Fibroblast of skin of abdomen (primary cell): ENCODE results near the gene KRT4. TPM values are rescaled to one million over a fixed set of nuclear protein-coding genes. Genes with fewer than 3 reads are reported as not detected.
"Not testable (repeated sequence)": the region's sequence is repeated elsewhere in the genome, so short reads cannot be mapped to it uniquely, and the experiment has no call there.

Experiments
- DNase-seq: peaks from one replicate; pipeline ENCODE4 v3.0.0-alpha.2; 2013
- polyA plus RNA-seq, 2 experiments: library from polyadenylated mRNA; unstranded; fragments of 120-200 nt; gene quantifications; one replicate each; pipeline ENCODE4 v1.2.1, GENCODE V29; 2013; ENCODE audit not compliant: insufficient read length in 2 of 2

KRT4 gene
- 0.28 TPM for polyA plus RNA-seq (2013, experiment 1 of 2; ENCODE audit: insufficient read length)
- 0.14 TPM for polyA plus RNA-seq (2013, experiment 2 of 2; ENCODE audit: insufficient read length)

GRCh38 chr12:52813885-52814709 lies at the start of gene KRT4:
KRT4 (minus strand) TSS chr12:52814116; CDS start chr12:52814058, 58 bp downstream.
- peak; percentile 85 for DNase-seq

GRCh38 chr12:52862023-52862422 lies 48.1 kb upstream of the KRT4 start:
- DNase-seq: no peak

GRCh38 chr12:52861511-52861910 lies 47.6 kb upstream of the KRT4 start:
- no peak for DNase-seq

GRCh38 chr12:52860102-52860823 lies 46.3 kb upstream of the KRT4 start:
- DNase-seq: peak; percentile 14

GRCh38 chr12:52857500-52857899 lies 43.6 kb upstream of the KRT4 start:
- DNase-seq: no peak

GRCh38 chr12:52856787-52857186 lies 42.9 kb upstream of the KRT4 start:
- DNase-seq: no peak

GRCh38 chr12:52856077-52856476 lies 42.2 kb upstream of the KRT4 start:
- DNase-seq: not testable (repeated sequence)

GRCh38 chr12:52851787-52852186 lies 37.9 kb upstream of the KRT4 start:
- no peak for DNase-seq

GRCh38 chr12:52850681-52851080 lies 36.8 kb upstream of the KRT4 start:
- no peak for DNase-seq

- no peak for DNase-seq
These were observed 35.6 kb upstream of the KRT4 start for GRCh38 chr12:52849511-52849910.

GRCh38 chr12:52848661-52849255 lies 34.8 kb upstream of the KRT4 start, which contains the start of gene KRT78:
KRT78 (minus strand) TSS chr12:52848994; CDS start chr12:52848930, 64 bp downstream.
- DNase-seq: no peak

- no peak for DNase-seq
These were observed 33.6 kb upstream of the KRT4 start for GRCh38 chr12:52847335-52848102.

GRCh38 chr12:52846356-52846970 lies 32.5 kb upstream of the KRT4 start:
- DNase-seq: no peak

GRCh38 chr12:52845946-52846345 lies 32.0 kb upstream of the KRT4 start:
- no peak for DNase-seq

GRCh38 chr12:52844386-52844785 lies 30.5 kb upstream of the KRT4 start:
- DNase-seq: no peak

GRCh38 chr12:52839436-52840105 lies 25.7 kb upstream of the KRT4 start:
- no peak for DNase-seq

- DNase-seq: no peak
These were observed 24.9 kb upstream of the KRT4 start for GRCh38 chr12:52838609-52839435.

- DNase-seq: no peak
These were observed 24.1 kb upstream of the KRT4 start for GRCh38 chr12:52837781-52838608.

GRCh38 chr12:52837413-52837741 lies 23.5 kb upstream of the KRT4 start:
- DNase-seq: peak; percentile 70
